H1 (cell line): Measurements from ENCODE around the gene ARRDC2.

Experiments used
- CEBPB ChIP-seq: IDR thresholded peaks from 2 replicates; pipeline ENCODE4 v1.6.1; 2012; ENCODE audit warnings: low read depth, low read length
- CHD2 ChIP-seq: IDR thresholded peaks from 2 replicates; pipeline ENCODE4 v1.6.1; 2012; ENCODE audit warnings: low read length, improper control_type of control experiment
- EP300 ChIP-seq, 2 experiments: IDR thresholded peaks; 1 replicate in 1 of 2; 2 replicates in 1 of 2; pipeline ENCODE4 v1.6.1; 2011 to 2012; ENCODE audit warnings: low read depth in 2 of 2, low read length in 2 of 2, mild to moderate bottlenecking in 2 of 2, borderline replicate concordance in 1 of 2, inconsistent platforms in 1 of 2, moderate library complexity in 1 of 2
- KDM1A ChIP-seq: fragments of 200-600, 300-600 bp; sonication (generic); IDR thresholded peaks from 2 replicates; pipeline ENCODE4 v1.7.1; 2016; ENCODE audit warnings: mild to moderate bottlenecking, low read length, borderline replicate concordance
- POLR2A ChIP-seq, 2 experiments: IDR thresholded peaks; 1 replicate in 1 of 2; 2 replicates in 1 of 2; pipeline ENCODE4 v1.6.1; 2011; ENCODE audit warnings: low read depth in 2 of 2, low read length in 2 of 2, mild to moderate bottlenecking in 2 of 2; ENCODE audit errors: control extremely low read depth in 1 of 2
- SRF ChIP-seq: IDR thresholded peaks from 2 replicates; pipeline ENCODE4 v1.6.1; 2011; ENCODE audit warnings: mild to moderate bottlenecking, low read depth, low read length, moderate library complexity
- TF ChIP-seq, protein P1 (sequence below), 3 experiments: IDR thresholded peaks; 1 replicate in 2 of 3; 2 replicates in 1 of 3; pipeline versions ENCODE4 v1.5.1 to v1.6.1; 2011; ENCODE audit warnings: low read length in 3 of 3, mild to moderate bottlenecking in 3 of 3, inconsistent platforms in 2 of 3, low read depth in 1 of 3, moderate library complexity in 1 of 3; ENCODE audit not compliant: insufficient read depth in 1 of 3; ENCODE audit errors: control extremely low read depth in 1 of 3

DNA sequence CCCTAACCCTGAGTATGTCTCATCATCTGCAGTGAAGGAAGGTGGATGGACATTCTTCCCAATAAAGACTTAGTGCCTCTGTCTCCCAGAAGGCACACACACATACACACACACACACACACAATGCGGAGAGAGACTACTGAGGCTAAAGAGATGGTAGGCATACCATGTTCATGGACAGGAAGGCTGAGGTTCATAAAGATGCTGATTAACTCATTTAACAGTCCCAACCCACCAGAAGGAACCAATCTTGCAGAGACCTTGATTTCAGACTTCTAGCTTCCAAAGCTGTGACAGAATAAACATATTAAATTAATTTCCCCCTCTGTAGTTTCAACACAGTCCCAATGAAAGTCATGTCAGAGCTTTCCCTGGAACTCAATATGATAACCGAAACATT, 33.1 kb downstream of the ARRDC2 start:
- no peak for TF ChIP-seq CHD2
- TF ChIP-seq SRF: no peak
- TF ChIP-seq, protein P1, sequence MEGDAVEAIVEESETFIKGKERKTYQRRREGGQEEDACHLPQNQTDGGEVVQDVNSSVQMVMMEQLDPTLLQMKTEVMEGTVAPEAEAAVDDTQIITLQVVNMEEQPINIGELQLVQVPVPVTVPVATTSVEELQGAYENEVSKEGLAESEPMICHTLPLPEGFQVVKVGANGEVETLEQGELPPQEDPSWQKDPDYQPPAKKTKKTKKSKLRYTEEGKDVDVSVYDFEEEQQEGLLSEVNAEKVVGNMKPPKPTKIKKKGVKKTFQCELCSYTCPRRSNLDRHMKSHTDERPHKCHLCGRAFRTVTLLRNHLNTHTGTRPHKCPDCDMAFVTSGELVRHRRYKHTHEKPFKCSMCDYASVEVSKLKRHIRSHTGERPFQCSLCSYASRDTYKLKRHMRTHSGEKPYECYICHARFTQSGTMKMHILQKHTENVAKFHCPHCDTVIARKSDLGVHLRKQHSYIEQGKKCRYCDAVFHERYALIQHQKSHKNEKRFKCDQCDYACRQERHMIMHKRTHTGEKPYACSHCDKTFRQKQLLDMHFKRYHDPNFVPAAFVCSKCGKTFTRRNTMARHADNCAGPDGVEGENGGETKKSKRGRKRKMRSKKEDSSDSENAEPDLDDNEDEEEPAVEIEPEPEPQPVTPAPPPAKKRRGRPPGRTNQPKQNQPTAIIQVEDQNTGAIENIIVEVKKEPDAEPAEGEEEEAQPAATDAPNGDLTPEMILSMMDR (IDR thresholded peaks at IDR 0.05; ENCODE audit: control extremely low read depth in 1 of 3, insufficient read depth in 1 of 3, low read depth in 1 of 3, low read length in 3 of 3): no peak
- no peak for TF ChIP-seq POLR2A (IDR thresholded peaks at IDR 0.05; ENCODE audit: control extremely low read depth in 1 of 2, low read depth in 2 of 2, low read length in 2 of 2)
- TF ChIP-seq EP300 (IDR thresholded peaks at IDR 0.05; ENCODE audit: borderline replicate concordance in 1 of 2, low read depth in 2 of 2, low read length in 2 of 2): no peak
- TF ChIP-seq KDM1A: no peak
- TF ChIP-seq CEBPB: no peak
